Fibroblast of gingiva (primary cell): Measurements from ENCODE around the gene C2CD2.
"Not testable (repeated sequence)": the region's sequence is repeated elsewhere in the genome, so short reads cannot be mapped to it uniquely, and the experiment has no call there.

Source experiments
- DNase-seq: peaks from one replicate; pipeline ENCODE4 v3.0.0-alpha.2; 2011; ENCODE audit warnings: low read depth

C2CD2 gene

DNA sequence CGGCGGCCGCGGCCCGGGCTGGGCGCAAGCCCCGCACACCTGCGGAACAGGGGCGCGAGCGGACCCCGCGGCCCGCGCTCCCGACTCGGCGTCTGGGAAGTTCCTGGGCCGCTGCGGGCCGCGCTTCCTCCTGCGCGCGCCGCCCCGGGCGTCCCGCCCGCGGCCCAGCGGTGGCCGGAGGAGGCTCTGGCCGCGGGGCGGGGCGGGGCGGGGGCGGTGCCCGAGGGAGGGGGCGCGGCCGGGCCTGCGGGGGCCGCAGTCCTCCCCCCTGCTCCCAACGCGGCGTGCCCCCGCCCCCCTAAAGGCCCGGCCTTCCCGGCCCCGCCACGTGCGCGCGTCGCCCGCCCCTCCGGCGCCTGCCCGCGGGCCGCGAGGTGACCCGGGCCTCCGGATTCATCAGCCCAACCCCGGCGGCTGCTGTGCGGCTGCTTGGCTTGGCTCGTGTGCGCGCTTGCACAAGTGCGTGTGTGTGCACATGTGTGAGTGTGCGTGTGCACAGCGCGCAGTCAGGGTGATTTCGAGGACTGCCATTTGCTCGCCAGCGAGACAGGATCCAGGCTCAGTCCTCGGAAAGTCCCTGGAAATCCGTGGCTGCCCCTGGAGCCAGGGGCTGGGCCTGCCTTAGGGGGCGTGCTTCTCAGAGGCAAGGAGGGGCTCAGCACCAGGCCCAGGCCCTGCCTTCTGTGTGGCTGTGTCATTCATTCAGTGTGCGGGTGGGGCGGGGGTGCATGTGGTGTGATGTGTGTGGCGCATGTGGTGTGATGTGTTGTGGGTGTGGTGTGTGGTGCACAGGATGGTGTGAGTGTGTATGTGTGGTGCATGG is at the start of gene C2CD2:
C2CD2 (minus strand) TSS at position 188 of the 823 bp plus-strand sequence. CDS start 370 bp downstream, outside the sequence.
- peak; percentile 77 for DNase-seq

- no peak for DNase-seq
Measured at GRCh38 chr21:42003051-42003461, 49.2 kb upstream of the C2CD2 start.

GRCh38 chr21:42002421-42002958 is 48.7 kb upstream of the C2CD2 start:
- DNase-seq = peak; percentile 73

- DNase-seq = no peak
Measured at GRCh38 chr21:42001781-42002180, 48.0 kb upstream of the C2CD2 start.

GRCh38 chr21:42000908-42001307 is 47.1 kb upstream of the C2CD2 start:
- DNase-seq = no peak

GRCh38 chr21:41997657-41998056 is 43.8 kb upstream of the C2CD2 start:
- no peak for DNase-seq

- DNase-seq = no peak
Measured at GRCh38 chr21:41995577-41995976, 41.8 kb upstream of the C2CD2 start.

GRCh38 chr21:41994613-41995012 is 40.8 kb upstream of the C2CD2 start:
- DNase-seq = not testable (repeated sequence)

GRCh38 chr21:41993744-41994143 is 39.9 kb upstream of the C2CD2 start:
- DNase-seq = peak; percentile 82

DNA sequence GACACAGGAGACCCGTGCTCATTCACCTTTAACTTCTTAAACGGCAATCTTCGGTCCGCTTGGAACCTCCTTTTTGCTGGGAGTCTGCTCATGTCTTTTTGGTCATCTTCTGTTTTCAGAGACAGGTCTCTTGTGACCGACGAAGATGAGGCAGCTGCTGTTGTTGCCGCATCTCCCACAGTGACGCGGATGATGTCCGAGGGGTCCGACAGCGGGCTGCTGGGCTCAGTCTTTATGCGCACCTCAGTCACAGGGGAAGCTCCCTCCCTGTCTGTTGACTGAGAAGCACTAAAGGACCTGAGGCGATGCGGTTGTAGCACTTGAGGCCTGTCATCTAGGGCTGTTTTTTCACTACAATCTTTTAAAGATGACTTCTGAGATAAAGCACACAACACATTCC is 38.8 kb upstream of the C2CD2 start:
- DNase-seq = no peak

DNA sequence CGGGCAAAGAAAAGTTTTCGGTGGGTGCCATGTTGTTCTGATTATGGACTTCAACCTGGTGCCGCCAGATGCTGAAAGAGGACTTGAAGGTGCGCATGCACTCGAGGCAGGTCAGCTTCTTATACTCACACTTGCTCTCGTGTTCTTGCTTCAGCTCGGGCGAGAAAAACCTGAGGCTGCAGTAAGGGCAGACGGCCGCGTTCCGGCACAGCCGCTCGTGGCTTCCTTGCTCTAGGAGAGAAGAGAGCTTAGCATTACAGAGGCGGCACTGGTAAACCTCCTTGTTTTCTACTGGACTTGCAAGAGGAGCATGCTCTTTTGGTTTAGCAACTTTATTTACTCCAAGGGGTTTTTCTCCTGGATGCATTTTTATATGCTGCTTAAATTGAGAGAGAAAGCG is 37.8 kb upstream of the C2CD2 start:
- DNase-seq = no peak

GRCh38 chr21:41989698-41990097 is 35.9 kb upstream of the C2CD2 start:
- no peak for DNase-seq

- no peak for DNase-seq
Measured at GRCh38 chr21:41987310-41987709, 33.5 kb upstream of the C2CD2 start.

DNA sequence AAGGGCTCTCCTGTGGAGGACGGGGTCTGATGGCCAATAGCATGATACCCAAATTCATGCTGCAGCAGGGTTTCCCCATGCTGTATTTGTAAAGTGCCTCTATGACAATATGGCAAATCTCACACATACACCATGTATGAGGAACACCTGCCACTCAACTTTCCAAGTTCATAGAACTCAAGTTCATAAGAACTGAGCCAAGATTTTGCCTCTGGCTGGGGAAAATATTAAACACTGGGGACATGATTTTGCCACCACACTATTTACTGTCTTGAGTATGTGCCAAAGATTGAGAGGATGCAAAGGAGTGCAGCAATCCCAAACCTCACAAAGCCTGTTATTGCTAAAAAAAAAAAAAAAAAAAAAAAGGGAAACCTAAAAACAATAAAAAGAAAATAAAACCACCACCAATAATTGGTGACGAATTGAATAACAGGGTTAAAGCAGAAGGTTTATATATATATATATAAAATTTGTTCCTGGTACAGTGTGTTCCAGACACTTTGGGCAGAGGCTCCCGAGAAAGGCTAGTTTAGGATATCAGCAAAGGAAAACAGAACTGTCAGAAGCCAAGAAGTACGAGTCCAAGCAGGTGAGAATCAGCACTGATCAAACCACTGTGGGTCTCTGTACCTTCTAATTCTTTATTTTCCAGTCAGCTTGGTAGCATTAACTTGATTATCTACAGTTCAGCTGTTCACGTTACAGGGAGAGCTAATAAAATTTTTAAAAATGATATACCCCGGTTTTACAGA is 32.0 kb upstream of the C2CD2 start:
- DNase-seq = no peak

DNA sequence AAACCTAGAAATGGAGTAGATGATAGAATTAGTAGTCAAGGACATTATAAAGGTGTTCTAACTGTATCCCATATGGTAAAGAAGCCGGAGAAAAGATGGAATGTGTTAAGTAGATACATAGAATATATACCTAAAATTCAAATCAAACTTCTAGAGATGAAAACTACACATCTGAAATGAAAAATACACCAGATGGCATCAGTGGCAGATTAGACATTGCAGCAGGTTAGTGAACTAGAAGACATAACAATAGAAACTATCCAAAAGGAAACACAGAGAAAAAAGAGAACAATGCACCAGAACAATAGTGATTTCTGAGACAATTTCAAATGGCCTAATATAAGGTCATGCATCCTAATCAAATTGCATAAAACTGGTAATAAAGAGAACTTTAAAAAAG is 29.4 kb upstream of the C2CD2 start:
- no peak for DNase-seq

DNA sequence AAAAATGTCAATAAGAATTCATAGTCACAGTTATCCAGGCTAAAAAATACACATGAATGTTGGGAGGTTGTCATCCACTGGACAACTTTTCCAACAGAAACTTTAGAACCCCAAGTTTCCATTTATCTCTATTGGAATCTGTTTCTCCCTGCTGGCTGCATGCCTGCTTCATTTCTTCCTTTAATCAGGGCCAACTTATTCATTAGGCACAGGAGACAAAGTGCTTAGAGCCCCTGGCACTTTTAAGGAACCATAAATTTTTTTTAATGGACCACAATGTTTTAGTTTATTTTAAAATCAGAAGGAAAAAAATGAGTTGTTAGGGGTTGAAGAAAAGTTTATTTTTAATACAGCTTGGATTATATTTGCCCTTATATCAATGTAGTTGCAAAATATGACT is 26.7 kb upstream of the C2CD2 start:
- DNase-seq = no peak

DNA sequence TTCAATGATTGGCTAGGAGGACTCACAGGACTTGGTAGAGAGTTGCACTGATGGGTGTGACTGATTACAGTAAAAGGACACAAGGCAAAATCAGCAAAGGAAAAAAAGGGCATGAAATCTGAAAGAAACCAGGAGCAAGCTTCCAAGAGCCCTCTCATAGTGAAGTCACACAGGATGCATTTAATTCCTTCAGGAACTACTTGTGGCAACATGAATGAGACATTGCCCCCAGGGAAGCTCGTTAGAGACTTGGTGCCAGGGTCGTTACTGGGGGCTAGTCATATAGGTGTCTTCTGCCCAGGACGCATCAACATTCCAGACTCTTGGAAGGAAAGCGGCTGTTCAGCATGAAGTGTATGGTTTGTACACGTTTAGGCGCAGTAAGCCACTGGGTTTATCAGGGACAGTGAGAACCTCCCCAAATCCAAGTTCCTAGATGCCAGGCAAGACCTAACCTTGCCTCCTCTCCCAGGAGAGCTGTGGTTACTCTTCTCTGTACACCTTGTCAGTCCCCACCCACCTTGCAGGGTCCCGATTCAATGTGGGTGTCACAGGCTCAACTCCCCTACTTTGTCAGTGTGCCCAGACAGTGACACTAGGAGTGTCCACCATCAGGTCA is 26.0 kb upstream of the C2CD2 start:
- DNase-seq = no peak

DNA sequence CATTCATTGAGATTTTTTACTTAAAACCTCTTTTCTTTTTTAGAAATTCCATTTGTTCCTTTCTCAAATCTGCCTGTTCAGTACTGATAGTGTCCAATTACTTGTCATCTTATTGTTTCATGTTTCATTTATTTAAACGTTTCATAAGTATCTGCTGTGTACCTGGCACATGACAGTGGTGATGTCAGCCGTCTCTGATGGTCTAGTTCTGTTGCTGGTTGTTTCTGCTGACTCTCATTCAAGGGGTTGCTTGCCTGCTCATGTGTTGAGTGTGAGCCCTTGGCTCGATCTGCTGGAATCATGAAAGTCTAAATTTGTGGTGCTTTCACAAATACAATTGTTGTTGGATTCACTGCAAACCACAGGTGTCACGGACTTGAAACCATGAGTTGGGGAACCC is 25.5 kb upstream of the C2CD2 start:
- no peak for DNase-seq

DNA sequence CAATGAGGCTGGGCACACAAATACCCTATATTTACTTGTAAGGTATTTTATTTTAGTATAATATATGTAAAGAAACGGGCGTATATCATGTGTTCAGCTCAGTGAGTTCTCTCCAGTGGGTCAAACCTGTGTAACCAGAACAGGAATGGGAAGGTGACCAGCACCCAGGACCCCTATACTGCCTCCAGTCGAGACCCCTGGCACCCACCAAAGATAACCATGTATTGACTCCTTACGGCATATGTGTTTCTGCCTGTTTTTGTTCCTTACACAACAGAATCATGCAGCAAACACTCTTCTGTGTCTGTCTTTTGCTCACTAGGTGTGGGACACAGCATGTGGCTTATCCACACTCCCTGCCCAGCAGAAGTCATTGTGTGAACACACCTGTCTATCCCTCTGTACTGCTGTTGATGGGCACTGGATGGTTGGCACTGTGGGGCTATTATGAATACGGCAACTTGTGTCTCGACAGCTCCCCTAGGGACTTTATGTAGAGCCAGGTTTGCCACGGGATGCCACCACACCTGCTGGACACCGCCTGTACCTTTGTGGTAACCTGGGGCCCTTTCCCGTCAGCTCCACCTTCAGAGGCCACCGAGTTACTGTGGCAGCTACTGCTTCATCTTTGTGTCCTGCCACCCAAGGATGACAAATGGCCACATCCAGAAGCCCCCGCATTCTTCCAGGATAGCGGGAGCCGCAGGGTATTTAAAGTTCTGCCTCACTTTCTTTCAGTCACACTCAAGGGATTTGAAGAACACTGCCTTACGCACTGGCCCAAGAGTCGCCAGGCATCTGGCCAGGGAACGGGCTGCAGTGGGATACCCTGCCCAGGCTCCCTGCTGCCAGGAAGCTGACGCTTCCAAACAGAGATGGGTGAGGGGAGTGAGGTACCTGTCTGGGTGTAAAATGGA is 23.5 kb upstream of the C2CD2 start:
- no peak for DNase-seq

GRCh38 chr21:41976611-41977010 is 22.8 kb upstream of the C2CD2 start:
- no peak for DNase-seq
